MM.1S (cell line): ENCODE measurements around the gene PRKCH.

Experiments used
- DNase-seq: peaks from one replicate; pipeline ENCODE4 v3.0.0-alpha.2; 2015
- H2AFZ ChIP-seq: fragments of 300-600 bp; sonication (generic); 2 replicates; pipeline ENCODE4 v1.6.0; 2016; ENCODE audit warnings: antibody characterized with exemption, low read length
- H3F3A ChIP-seq: fragments of 300-600 bp; sonication (generic); 2 replicates; pipeline ENCODE4 v1.6.1; 2016; ENCODE audit warnings: mild to moderate bottlenecking, antibody characterized with exemption, low read length, moderate library complexity, mixed read lengths; ENCODE audit not compliant: insufficient read depth
- H3K27ac ChIP-seq: fragments of 300-600 bp; sonication (generic); 2 replicates; pipeline ENCODE4 v1.5.1; 2016; ENCODE audit warnings: mild to moderate bottlenecking, low read length
- H3K27me3 ChIP-seq: fragments of 300-600 bp; sonication (generic); replicated peaks from 2 replicates; pipeline ENCODE4 v1.6.0; 2016; ENCODE audit warnings: low read length; ENCODE audit not compliant: insufficient read depth
- H3K36me3 ChIP-seq: fragments of 300-600 bp; sonication (generic); replicated peaks from 2 replicates; pipeline ENCODE4 v1.6.1; 2016; ENCODE audit warnings: mild to moderate bottlenecking, low read length, mixed read lengths; ENCODE audit not compliant: insufficient read depth
- H3K4me1 ChIP-seq: fragments of 300-600 bp; sonication (generic); 2 replicates; pipeline ENCODE4 v1.6.1; 2016; ENCODE audit warnings: low read length, mixed read lengths
- H3K4me2 ChIP-seq: fragments of 300-600 bp; sonication (generic); 2 replicates; pipeline ENCODE4 v1.6.0; 2016; ENCODE audit warnings: low read depth, low read length
- H3K4me3 ChIP-seq: fragments of 300-600 bp; sonication (generic); 2 replicates; pipeline ENCODE4 v1.5.1; 2016; ENCODE audit warnings: low read length, mixed read lengths
- H3K79me2 ChIP-seq: fragments of 300-600 bp; sonication (generic); 2 replicates; pipeline ENCODE4 v1.6.1; 2016; ENCODE audit warnings: mixed run types, low read length, mixed read lengths
- H3K9ac ChIP-seq: fragments of 300-600 bp; sonication (generic); 2 replicates; pipeline ENCODE4 v1.6.1; 2016; ENCODE audit warnings: low read length, mixed read lengths
- H3K9me2 ChIP-seq: fragments of 300-600 bp; sonication (generic); replicated peaks from 2 replicates; pipeline ENCODE4 v1.6.1; 2016; ENCODE audit warnings: mild to moderate bottlenecking, low read length, mixed read lengths; ENCODE audit not compliant: insufficient read depth
- H3K9me3 ChIP-seq: fragments of 300-600 bp; sonication (generic); replicated peaks from 2 replicates; pipeline ENCODE4 v1.6.1; 2016; ENCODE audit warnings: mild to moderate bottlenecking, low read length, mixed read lengths; ENCODE audit not compliant: insufficient read depth
- H4K20me1 ChIP-seq: fragments of 300-600 bp; sonication (generic); 2 replicates; pipeline ENCODE4 v1.6.1; 2016; ENCODE audit warnings: mild to moderate bottlenecking, low read length, moderate library complexity, mixed read lengths; ENCODE audit not compliant: insufficient read depth
- EZH2 ChIP-seq: fragments of 300-600 bp; sonication (generic); optimal IDR thresholded peaks from 2 replicates; pipeline ENCODE3; 2017; ENCODE audit warnings: low read depth, mild to moderate bottlenecking, antibody characterized with exemption, low read length, mixed read lengths
- EZH2phosphoT487 ChIP-seq: fragments of 300-600 bp; sonication (generic); IDR thresholded peaks from 2 replicates; pipeline ENCODE4 v1.6.1; 2018; ENCODE audit warnings: antibody characterized with exemption, low read length
- TF ChIP-seq, protein P1 (sequence below): fragments of 300-600 bp; sonication (generic); IDR thresholded peaks from 2 replicates; pipeline ENCODE4 v1.5.1; 2016; ENCODE audit warnings: antibody characterized with exemption, low read length, mixed read lengths

Gene PRKCH

DNA sequence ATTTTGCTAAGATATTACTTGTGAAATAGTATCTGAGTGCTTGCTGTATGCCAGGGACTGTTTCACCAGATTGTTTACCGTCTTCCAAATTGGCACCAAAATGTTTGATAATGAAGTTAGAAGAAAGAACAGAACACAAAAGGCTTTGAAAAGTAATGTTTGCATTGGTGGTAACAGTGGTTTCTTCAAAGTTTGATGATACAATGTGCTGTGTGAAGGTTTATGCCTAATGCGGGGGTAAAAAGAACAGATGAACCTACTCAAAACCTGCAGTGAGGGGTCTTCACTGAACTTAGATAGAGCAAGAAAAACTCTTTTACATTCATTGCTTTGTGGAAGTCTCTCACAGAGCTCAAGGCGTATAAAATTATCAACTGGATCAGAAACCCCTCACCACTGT lies 76.2 kb downstream of the PRKCH start:
- Histone ChIP-seq H3K4me2 (no peak overlapping the region), H3K9me3 (no peaks in the 10 kb centered on the region), H2AFZ (no peak overlapping the region), H3K9me2 (no peaks in the 10 kb centered on the region), H3K4me1 (no peaks in the 10 kb centered on the region), H3K27me3 (no peaks in the 10 kb centered on the region), H3K4me3 (no peak overlapping the region), H3K27ac (no peak overlapping the region), H3K9ac (no peak overlapping the region), H4K20me1 (no peaks in the 10 kb centered on the region), H3F3A (no peaks in the 10 kb centered on the region), H3K36me3 (no peaks in the 10 kb centered on the region), H3K79me2 (no peaks in the 10 kb centered on the region)
- TF ChIP-seq EZH2phosphoT487 (no peak), EZH2 (no peak)
- TF ChIP-seq, protein P1, sequence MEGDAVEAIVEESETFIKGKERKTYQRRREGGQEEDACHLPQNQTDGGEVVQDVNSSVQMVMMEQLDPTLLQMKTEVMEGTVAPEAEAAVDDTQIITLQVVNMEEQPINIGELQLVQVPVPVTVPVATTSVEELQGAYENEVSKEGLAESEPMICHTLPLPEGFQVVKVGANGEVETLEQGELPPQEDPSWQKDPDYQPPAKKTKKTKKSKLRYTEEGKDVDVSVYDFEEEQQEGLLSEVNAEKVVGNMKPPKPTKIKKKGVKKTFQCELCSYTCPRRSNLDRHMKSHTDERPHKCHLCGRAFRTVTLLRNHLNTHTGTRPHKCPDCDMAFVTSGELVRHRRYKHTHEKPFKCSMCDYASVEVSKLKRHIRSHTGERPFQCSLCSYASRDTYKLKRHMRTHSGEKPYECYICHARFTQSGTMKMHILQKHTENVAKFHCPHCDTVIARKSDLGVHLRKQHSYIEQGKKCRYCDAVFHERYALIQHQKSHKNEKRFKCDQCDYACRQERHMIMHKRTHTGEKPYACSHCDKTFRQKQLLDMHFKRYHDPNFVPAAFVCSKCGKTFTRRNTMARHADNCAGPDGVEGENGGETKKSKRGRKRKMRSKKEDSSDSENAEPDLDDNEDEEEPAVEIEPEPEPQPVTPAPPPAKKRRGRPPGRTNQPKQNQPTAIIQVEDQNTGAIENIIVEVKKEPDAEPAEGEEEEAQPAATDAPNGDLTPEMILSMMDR, result no peak
- no peak for DNase-seq

DNA sequence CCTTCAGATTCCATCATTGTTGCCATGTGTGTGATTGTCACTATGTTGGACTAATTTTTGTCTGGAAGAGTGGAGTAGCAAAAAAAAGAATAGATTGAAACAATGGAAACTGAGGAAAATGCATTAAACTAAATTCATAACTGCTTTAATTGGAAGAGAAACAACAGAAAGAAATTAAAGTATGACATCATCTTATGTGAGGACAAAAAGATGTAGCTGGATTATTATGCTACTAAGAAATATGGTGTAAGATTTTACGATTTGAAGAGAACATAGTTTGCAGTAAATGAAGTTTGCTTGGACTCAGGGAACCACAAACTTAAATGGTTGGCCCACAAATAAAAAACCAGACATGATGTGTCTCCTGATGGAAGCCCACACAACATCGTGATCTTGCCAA lies 76.8 kb downstream of the PRKCH start:
- TF ChIP-seq, protein P1, result no peak
- no peak for TF ChIP-seq EZH2phosphoT487
- no peak for TF ChIP-seq EZH2
- no peak overlapping the region for H3K4me3 ChIP-seq
- no peak overlapping the region for H3K4me2 ChIP-seq
- no peaks in the 10 kb centered on the region for H3K4me1 ChIP-seq
- H4K20me1 ChIP-seq, result no peaks in the 10 kb centered on the region
- H2AFZ ChIP-seq, result no peak overlapping the region
- no peaks in the 10 kb centered on the region for H3K36me3 ChIP-seq
- no peak for DNase-seq
- no peak overlapping the region for H3K27ac ChIP-seq
- H3F3A ChIP-seq, result no peaks in the 10 kb centered on the region
- no peaks in the 10 kb centered on the region for H3K9me3 ChIP-seq
- H3K9ac ChIP-seq, result no peak overlapping the region
- no peaks in the 10 kb centered on the region for H3K79me2 ChIP-seq
- no peaks in the 10 kb centered on the region for H3K27me3 ChIP-seq
- no peaks in the 10 kb centered on the region for H3K9me2 ChIP-seq

DNA sequence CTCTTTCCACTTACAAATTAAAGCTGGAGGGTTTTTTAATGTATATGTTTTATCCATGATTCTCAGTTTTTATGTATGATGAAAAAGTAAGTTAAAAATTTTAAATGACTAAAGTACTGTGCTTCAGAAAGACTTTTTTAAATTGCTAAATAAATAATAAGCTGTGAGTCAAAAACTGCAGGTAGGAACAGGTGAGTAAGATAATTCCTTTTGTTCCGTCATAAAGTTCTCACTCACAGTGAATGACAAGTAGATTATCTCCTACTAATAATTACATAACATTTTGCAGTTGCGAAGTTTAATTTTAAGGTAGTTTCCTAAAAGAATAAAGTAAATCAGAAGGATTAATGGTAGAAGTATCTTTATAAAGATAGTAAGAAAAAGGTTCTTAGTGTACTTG lies 78.0 kb downstream of the PRKCH start:
- H3K4me2 ChIP-seq, result no peak overlapping the region
- no peak for DNase-seq
- no peak overlapping the region for H3K27ac ChIP-seq
- H3K79me2 ChIP-seq, result no peaks in the 10 kb centered on the region
- H4K20me1 ChIP-seq, result no peaks in the 10 kb centered on the region
- H3K9me2 ChIP-seq, result no peaks in the 10 kb centered on the region
- H3K4me3 ChIP-seq, result no peak overlapping the region
- H3K9me3 ChIP-seq, result no peaks in the 10 kb centered on the region
- no peak overlapping the region for H2AFZ ChIP-seq
- H3K36me3 ChIP-seq, result no peaks in the 10 kb centered on the region
- no peaks in the 10 kb centered on the region for H3F3A ChIP-seq
- H3K27me3 ChIP-seq, result no peaks in the 10 kb centered on the region
- H3K9ac ChIP-seq, result no peak overlapping the region
- H3K4me1 ChIP-seq, result no peaks in the 10 kb centered on the region
- TF ChIP-seq, protein P1, result no peak
